Ishikawa (cell line): ENCODE measurements around the gene XPNPEP3.

Experiments
- CEBPB ChIP-seq: IDR thresholded peaks from 2 replicates; pipeline ENCODE4 v1.6.1; 2012
- CREB1 ChIP-seq: IDR thresholded peaks from 2 replicates; pipeline ENCODE4 v1.6.1; 2012; ENCODE audit warnings: low read depth
- EGR1 ChIP-seq: IDR thresholded peaks from 2 replicates; pipeline ENCODE4 v1.6.1; 2012
- EP300 ChIP-seq: IDR thresholded peaks from 2 replicates; pipeline ENCODE4 v1.6.1; 2012; ENCODE audit warnings: borderline replicate concordance
- FOXM1 ChIP-seq: IDR thresholded peaks from 2 replicates; pipeline ENCODE4 v1.6.1; 2012; ENCODE audit warnings: low read depth, borderline replicate concordance
- MAX ChIP-seq: IDR thresholded peaks from 2 replicates; pipeline ENCODE4 v1.6.1; 2012
- NFIC ChIP-seq: IDR thresholded peaks from 2 replicates; pipeline ENCODE4 v1.6.1; 2012
- RAD21 ChIP-seq: IDR thresholded peaks from 2 replicates; pipeline ENCODE4 v1.6.1; 2012; ENCODE audit warnings: low read depth
- REST ChIP-seq: IDR thresholded peaks from 2 replicates; pipeline ENCODE4 v1.6.1; 2012; ENCODE audit warnings: low read depth, mild to moderate bottlenecking
- TAF1 ChIP-seq: IDR thresholded peaks from 2 replicates; pipeline ENCODE4 v1.6.1; 2012; ENCODE audit warnings: low read depth, mild to moderate bottlenecking
- TCF12 ChIP-seq: IDR thresholded peaks from 2 replicates; pipeline ENCODE4 v1.6.1; 2012; ENCODE audit warnings: low read depth
- TEAD4 ChIP-seq: IDR thresholded peaks from 2 replicates; pipeline ENCODE4 v1.6.1; 2012
- USF1 ChIP-seq: IDR thresholded peaks from 2 replicates; pipeline ENCODE4 v1.6.1; 2012
- YY1 ChIP-seq: IDR thresholded peaks from 2 replicates; pipeline ENCODE4 v1.6.1; 2012; ENCODE audit warnings: low read depth
- ZBTB7A ChIP-seq: IDR thresholded peaks from 2 replicates; pipeline ENCODE4 v1.6.1; 2012; ENCODE audit warnings: low read depth

XPNPEP3 gene

GRCh38 chr22:40818192-40818746, 38.7 kb upstream of the XPNPEP3 start:
- no peak for TF ChIP-seq TEAD4
- TF ChIP-seq CEBPB = no peak
- no peak for TF ChIP-seq RAD21

GRCh38 chr22:40818747-40819598, 38.0 kb upstream of the XPNPEP3 start, which contains the start of gene SLC25A17:
TSS of gene SLC25A17 (minus strand) at chr22:40819346. CDS start at chr22:40819248, 98 bp downstream.
- no peak for TF ChIP-seq TEAD4
- TF ChIP-seq USF1 = peak; percentile 36
- TF ChIP-seq YY1 = peak; percentile 50; the same call in 1 of the 2 replicates
- no peak for TF ChIP-seq EGR1
- no peak for TF ChIP-seq NFIC
- no peak for TF ChIP-seq REST
- TF ChIP-seq CREB1 = no peak
- TF ChIP-seq TAF1 = peak; percentile 78
- peak; percentile 28; the same call in 1 of the 2 replicates for TF ChIP-seq TCF12
- TF ChIP-seq RAD21 = no peak
- TF ChIP-seq EP300 = no peak
- no peak for TF ChIP-seq ZBTB7A
- TF ChIP-seq FOXM1 = no peak
- TF ChIP-seq MAX = peak; percentile 92
- no peak for TF ChIP-seq CEBPB

GRCh38 chr22:40819599-40820140, 37.3 kb upstream of the XPNPEP3 start:
- no peak for TF ChIP-seq CREB1
- TF ChIP-seq TEAD4 = no peak
- TF ChIP-seq ZBTB7A = no peak
- no peak for TF ChIP-seq RAD21
- peak; percentile 57 for TF ChIP-seq CEBPB
- no peak for TF ChIP-seq USF1
- no peak for TF ChIP-seq REST

GRCh38 chr22:40823426-40823825, 33.5 kb upstream of the XPNPEP3 start:
- TF ChIP-seq YY1 = no peak
- no peak for TF ChIP-seq CEBPB
- TF ChIP-seq REST = no peak
- no peak for TF ChIP-seq TAF1
